Hepatocyte (in vitro differentiated cells): ENCODE data around the gene SUGCT. TPM values are rescaled to one million over a fixed set of nuclear protein-coding genes. Genes with fewer than 3 reads are reported as not detected.
A peak's percentile ranks its signal among the peaks of the same experiment; 100 is the strongest.

ENCODE experiments used
- DNase-seq: peaks from one replicate; pipeline ENCODE4 v3.0.0-alpha.2; 2016; ENCODE audit warnings: low spot score
- H2AFZ ChIP-seq: fragments of 200-600 bp; sonication (generic); 2 replicates; pipeline ENCODE4 v1.6.0; 2016; ENCODE audit warnings: antibody characterized with exemption, mild to moderate bottlenecking
- H3K27ac ChIP-seq: fragments of 200-600 bp; sonication (generic); 2 replicates; pipeline ENCODE4 v1.5.1; 2016; ENCODE audit warnings: mild to moderate bottlenecking
- H3K27me3 ChIP-seq: fragments of 200-600 bp; sonication (generic); 2 replicates; pipeline ENCODE4 v1.6.1; 2016
- H3K36me3 ChIP-seq: fragments of 200-600 bp; sonication (generic); replicated peaks from 2 replicates; pipeline ENCODE4 v1.5.1; 2016; ENCODE audit warnings: low read depth; ENCODE audit not compliant: insufficient read depth
- H3K4me1 ChIP-seq: fragments of 200-600 bp; sonication (generic); 2 replicates; pipeline ENCODE4 v1.5.1; 2016; ENCODE audit warnings: mild to moderate bottlenecking, moderate library complexity; ENCODE audit not compliant: insufficient read depth
- H3K4me2 ChIP-seq: fragments of 200-600 bp; sonication (generic); 2 replicates; pipeline ENCODE4 v1.6.0; 2016
- H3K4me3 ChIP-seq: fragments of 200-600 bp; sonication (generic); 2 replicates; pipeline ENCODE4 v1.5.1; 2016; ENCODE audit warnings: mild to moderate bottlenecking
- H3K79me2 ChIP-seq: fragments of 200-600 bp; sonication (generic); 2 replicates; pipeline ENCODE4 v1.6.0; 2017; ENCODE audit warnings: mild to moderate bottlenecking
- H3K9me2 ChIP-seq: fragments of 200-600 bp; sonication (generic); replicated peaks from 2 replicates; pipeline ENCODE4 v1.6.0; 2017; ENCODE audit warnings: mild to moderate bottlenecking; ENCODE audit not compliant: insufficient read depth
- H3K9me3 ChIP-seq: fragments of 200-600 bp; sonication (generic); 2 replicates; pipeline ENCODE4 v1.5.1; 2016; ENCODE audit warnings: low read depth, mild to moderate bottlenecking
- H4K20me1 ChIP-seq: fragments of 200-600 bp; sonication (generic); 2 replicates; pipeline ENCODE4 v1.6.0; 2016; ENCODE audit warnings: mild to moderate bottlenecking; ENCODE audit not compliant: insufficient read depth, poor library complexity, severe bottlenecking
- CTCF ChIP-seq: fragments of 200-600 bp; sonication (generic); IDR thresholded peaks from 2 replicates; pipeline ENCODE4 v1.5.1; 2016; ENCODE audit warnings: antibody characterized with exemption, mild to moderate bottlenecking; ENCODE audit not compliant: poor library complexity
- EZH2 ChIP-seq: fragments of 200-600 bp; sonication (generic); IDR thresholded peaks from 2 replicates; pipeline ENCODE4 v1.6.1; 2016; ENCODE audit warnings: antibody characterized with exemption, mild to moderate bottlenecking, borderline replicate concordance
- EZH2phosphoT487 ChIP-seq: fragments of 200-600 bp; sonication (generic); IDR thresholded peaks from one replicate; pipeline ENCODE4 v1.6.1; 2018; ENCODE audit warnings: antibody characterized with exemption, mild to moderate bottlenecking, low read depth, moderate library complexity; ENCODE audit not compliant: unreplicated experiment, severe bottlenecking
- WGBS: methylation state at CpG from one replicate; pipeline ENCODE4 v1.1.6; 2016; ENCODE audit warnings: low lambda C conversion rate; ENCODE audit errors: missing lambda C conversion rate; 5-methylcytosine and 5-hydroxymethylcytosine counted together
- polyA plus RNA-seq: library from polyadenylated mRNA; unstranded; fragments of >200 nt; fragmentation: Nextera tagmentation; extraction: Ambion mirVana; gene quantifications from 2 replicates; pipeline ENCODE4 v1.2.1, GENCODE V29; 2016
- total RNA-seq: library from RNA; depleted of rRNA; stranded (reverse); fragments of >200 nt; gene quantifications from 2 replicates; pipeline ENCODE4 v1.2.3, GENCODE V29; 2014

The SUGCT gene
- total and polyA plus RNA-seq, 2 experiments from 2014 or later, result 5.1 to 12.0 TPM

GRCh38 chr7:40822861-40823260 is 688.1 kb downstream of the SUGCT start:
- Histone ChIP-seq H3K27me3 (no peaks in the 10 kb centered on the region), H3K9me3 (no peaks in the 10 kb centered on the region), H3K4me2 (no peak overlapping the region), H2AFZ (no peak overlapping the region), H3K79me2 (no peaks in the 10 kb centered on the region), H3K36me3 (no peaks in the 10 kb centered on the region), H3K4me1 (peaks cover 21% of the 10 kb centered on the region), H4K20me1 (no peaks in the 10 kb centered on the region), H3K27ac (no peak overlapping the region), H3K4me3 (no peak overlapping the region), H3K9me2 (no peaks in the 10 kb centered on the region)
- WGBS, result 67% methylated on average over 1 of the region's 1 CpG
- DNase-seq, result no peak
- no peak for TF ChIP-seq EZH2phosphoT487
- TF ChIP-seq CTCF, result no peak
- no peak for TF ChIP-seq EZH2

- Histone ChIP-seq H3K4me3 (no peak overlapping the region), H4K20me1 (no peaks in the 10 kb centered on the region), H3K27ac (no peak overlapping the region), H3K79me2 (no peaks in the 10 kb centered on the region), H3K27me3 (no peaks in the 10 kb centered on the region), H3K36me3 (no peaks in the 10 kb centered on the region), H2AFZ (no peak overlapping the region), H3K4me1 (peaks cover 22% of the 10 kb centered on the region), H3K9me3 (no peaks in the 10 kb centered on the region), H3K4me2 (no peak overlapping the region), H3K9me2 (no peaks in the 10 kb centered on the region)
- TF ChIP-seq EZH2phosphoT487 (no peak), EZH2 (no peak), CTCF (no peak)
- no peak for DNase-seq
- WGBS, result 91% methylated on average over 3 of the region's 3 CpGs
Measured at GRCh38 chr7:40824461-40824860, 689.7 kb downstream of the SUGCT start.

- Histone ChIP-seq H3K27me3 (no peaks in the 10 kb centered on the region), H3K4me3 (no peak overlapping the region), H2AFZ (peak overlapping the region; percentile 38), H3K4me2 (peak overlapping the region; percentile 22), H3K9me2 (no peaks in the 10 kb centered on the region), H3K79me2 (no peaks in the 10 kb centered on the region), H3K9me3 (no peaks in the 10 kb centered on the region), H3K36me3 (no peaks in the 10 kb centered on the region), H3K27ac (peak overlapping the region; percentile 69), H3K4me1 (peaks cover 22% of the 10 kb centered on the region), H4K20me1 (no peaks in the 10 kb centered on the region)
- TF ChIP-seq EZH2phosphoT487, result no peak
- no peak for TF ChIP-seq EZH2
- no peak for TF ChIP-seq CTCF
- no peak for DNase-seq
- WGBS, result 39% methylated on average over 3 of the region's 3 CpGs
Measured at GRCh38 chr7:40826411-40827221, 691.8 kb downstream of the SUGCT start.
